HG02852 (cell line): ENCODE data around the gene PLEKHG3.
"Not testable (repeated sequence)": the region's sequence is repeated elsewhere in the genome, so short reads cannot be mapped to it uniquely, and the experiment has no call there.

Experiments
- ATAC-seq: cut with Tn5 transposase; IDR thresholded peaks from one replicate; pipeline ENCODE4 v1.9.1; 2021; ENCODE audit warnings: mild to moderate bottlenecking, moderate library complexity; ENCODE audit not compliant: unreplicated experiment

PLEKHG3 gene

GRCh38 chr14:64704143-64704742 is at the start of gene PLEKHG3:
TSS of gene PLEKHG3 (plus strand) at chr14:64704424. CDS start at chr14:64727632, 23,208 bp downstream.
- no peak for ATAC-seq

GRCh38 chr14:64654901-64655300 is 49.3 kb upstream of the PLEKHG3 start:
- ATAC-seq: no peak

- ATAC-seq: no peak
Observed at GRCh38 chr14:64656986-64657385, 47.2 kb upstream of the PLEKHG3 start.

- ATAC-seq: no peak
Observed at GRCh38 chr14:64658201-64658600, 46.0 kb upstream of the PLEKHG3 start.

GRCh38 chr14:64658700-64659264 is 45.4 kb upstream of the PLEKHG3 start:
- not testable (repeated sequence) for ATAC-seq

- no peak for ATAC-seq
Observed at GRCh38 chr14:64659366-64659765, 44.9 kb upstream of the PLEKHG3 start.

- ATAC-seq: no peak
Observed at GRCh38 chr14:64663174-64663573, 41.0 kb upstream of the PLEKHG3 start.

- ATAC-seq: no peak
Observed at GRCh38 chr14:64671591-64671990, 32.6 kb upstream of the PLEKHG3 start.

GRCh38 chr14:64673316-64673715 is 30.9 kb upstream of the PLEKHG3 start:
- no peak for ATAC-seq

- no peak for ATAC-seq
Observed at GRCh38 chr14:64673748-64674147, 30.5 kb upstream of the PLEKHG3 start.

- no peak for ATAC-seq
Observed at GRCh38 chr14:64674829-64675228, 29.4 kb upstream of the PLEKHG3 start.

GRCh38 chr14:64675312-64675711 is 28.9 kb upstream of the PLEKHG3 start:
- no peak for ATAC-seq

- ATAC-seq: no peak
Observed at GRCh38 chr14:64676410-64677008, 27.7 kb upstream of the PLEKHG3 start.

GRCh38 chr14:64680013-64680713 is 24.1 kb upstream of the PLEKHG3 start:
- no peak for ATAC-seq

GRCh38 chr14:64680714-64681065 is 23.5 kb upstream of the PLEKHG3 start:
- ATAC-seq: no peak

- ATAC-seq: no peak
Observed at GRCh38 chr14:64681796-64682710, 22.2 kb upstream of the PLEKHG3 start.

- no peak for ATAC-seq
Observed at GRCh38 chr14:64682843-64683242, 21.4 kb upstream of the PLEKHG3 start.

GRCh38 chr14:64683264-64683663 is 21.0 kb upstream of the PLEKHG3 start:
- no peak for ATAC-seq

GRCh38 chr14:64684091-64684490 is 20.1 kb upstream of the PLEKHG3 start:
- ATAC-seq: no peak

- no peak for ATAC-seq
Observed at GRCh38 chr14:64685371-64686281, 18.6 kb upstream of the PLEKHG3 start.
